Measurements from ENCODE around the gene C10orf90. TPM values are rescaled to one million over a fixed set of nuclear protein-coding genes. Genes with fewer than 3 reads are reported as not detected.

C10orf90 gene
- total and polyA plus RNA-seq, 2 of the 8 experiments (the other 6 are each of a cell fraction or from before 2014, with no cell fraction given) = 0.21 TPM; not detected in 1

DNA sequence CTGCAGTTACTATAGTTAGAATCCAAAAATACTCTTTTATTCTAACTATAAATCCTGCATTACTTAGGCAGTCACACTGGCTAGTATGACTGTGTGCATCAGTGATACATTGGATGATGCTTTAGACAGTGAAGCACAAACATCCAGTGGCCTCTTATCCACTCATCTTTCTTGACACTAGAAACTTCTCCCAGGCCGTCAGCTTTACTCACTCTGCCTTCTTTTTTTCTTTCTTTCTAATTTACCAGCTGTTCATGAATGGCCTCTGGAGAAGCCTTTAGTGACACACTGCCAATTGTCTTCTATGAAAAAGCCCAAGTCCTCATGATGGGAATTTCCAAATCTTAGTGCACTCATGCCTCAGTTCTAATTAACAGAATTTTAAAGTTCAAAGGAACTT is 26.2 kb upstream of the C10orf90 start:
- H3K23me2 ChIP-seq (ENCODE audit: low read depth, low read length) = no peaks in the 10 kb centered on the region
- H4K20me1 ChIP-seq (replicated peaks in 1 of 2; ENCODE audit: control insufficient read depth in 1 of 2, insufficient read depth in 2 of 2, low read length in 2 of 2) = no peaks in the 10 kb centered on the region
- no peaks in the 10 kb centered on the region for H3K79me1 ChIP-seq (ENCODE audit: low read depth, low read length)
- no peak overlapping the region for H3K56ac ChIP-seq (replicated peaks; ENCODE audit: insufficient read length, low read depth, low read length)
- H3K9me3 ChIP-seq (ENCODE audit: insufficient read depth in 2 of 2, low read depth in 1 of 2, low read length in 1 of 2) = peaks cover 0 to 2% of the 10 kb centered on the region in 2 experiments; a peak in 2 of 4 replicates
- H2BK12ac ChIP-seq (ENCODE audit: low read depth, low read length) = no peak overlapping the region
- H3K36me3 ChIP-seq (ENCODE audit: control insufficient read depth in 2 of 4, insufficient read depth in 4 of 4, low read length in 3 of 4) = no peaks in the 10 kb centered on the region
- no peak overlapping the region for H3K23ac ChIP-seq (ENCODE audit: insufficient read length)
- H2AFZ ChIP-seq (ENCODE audit: low read length) = no peak overlapping the region
- no peaks in the 10 kb centered on the region for H3K27me3 ChIP-seq (replicated peaks in 1 of 4; ENCODE audit: control insufficient read depth in 3 of 4, extremely low read depth in 1 of 4, insufficient read depth in 3 of 4, low read length in 3 of 4)
- H4K5ac ChIP-seq (ENCODE audit: insufficient read length, low read depth, low read length) = no peak overlapping the region
- no peak overlapping the region for H3K18ac ChIP-seq (ENCODE audit: extremely low read depth, low read length)
- DNase-seq (ENCODE audit: low read depth in 1 of 2, low spot score in 2 of 2) (no peak), FAIRE-seq (no peak)
- no peak overlapping the region for H3K9ac ChIP-seq (replicated peaks in 1 of 4; ENCODE audit: extremely low read depth in 1 of 4, low read depth in 3 of 4, low read length in 3 of 4)
- no peak overlapping the region for H2BK20ac ChIP-seq (ENCODE audit: low read length)
- no peak overlapping the region for H3K4me3 ChIP-seq (ENCODE audit: extremely low read depth in 1 of 4, insufficient read depth in 2 of 4, low read depth in 3 of 4, low read length in 4 of 4)
- H4K91ac ChIP-seq (replicated peaks; ENCODE audit: insufficient read length, low read length) = no peak overlapping the region
- ChIA-PET POLR2A (ENCODE audit: partially characterized antibody) (no interaction called here), CTCF (ENCODE audit: partially characterized antibody) (no interaction called here)
- no peak overlapping the region for H3K14ac ChIP-seq (ENCODE audit: insufficient read length)
- H3K4ac ChIP-seq (replicated peaks; ENCODE audit: insufficient read length, low read depth, low read length) = no peak overlapping the region
- no peak overlapping the region for H2BK120ac ChIP-seq (replicated peaks; ENCODE audit: low read depth, low read length)
- no peaks in the 10 kb centered on the region; a peak in 1 of 7 replicates for H3K4me1 ChIP-seq (replicated peaks in 1 of 4; ENCODE audit: control insufficient read depth in 3 of 4, insufficient read depth in 4 of 4, low read length in 3 of 4)
- H2BK5ac ChIP-seq (ENCODE audit: low read depth, low read length) = no peak overlapping the region
- WGBS, 2 experiments (ENCODE audit: extremely low coverage in 1 of 2, insufficient coverage in 1 of 2, insufficient read length in 1 of 2, insufficient replicate concordance in 2 of 2, low coverage in 1 of 2, low lambda C conversion rate in 2 of 2, missing lambda C conversion rate in 1 of 2) = 69% methylated on average over 1 of the region's 1 CpG; no CpG with 5 or more reads in 1 of the 2 experiments
- H2BK15ac ChIP-seq (ENCODE audit: low read length) = no peak overlapping the region
- H3K27ac ChIP-seq (ENCODE audit: low read depth, low read length) = no peak overlapping the region
- H3K4me2 ChIP-seq (ENCODE audit: insufficient read depth in 1 of 2, low read depth in 2 of 2, low read length in 2 of 2) = no peak overlapping the region
- H2AK5ac ChIP-seq (ENCODE audit: low read depth, low read length) = no peak overlapping the region
- H4K8ac ChIP-seq (ENCODE audit: extremely low read depth, insufficient read depth, low read length) = no peak overlapping the region
- H3K79me2 ChIP-seq (ENCODE audit: control insufficient read depth in 1 of 2, insufficient read depth in 2 of 2, low read length in 2 of 2) = no peaks in the 10 kb centered on the region
- TF ChIP-seq POLR2AphosphoS5 (IDR thresholded peaks at IDR 0.05; ENCODE audit: low read depth, low read length) = no peak
- TF ChIP-seq, protein P1, sequence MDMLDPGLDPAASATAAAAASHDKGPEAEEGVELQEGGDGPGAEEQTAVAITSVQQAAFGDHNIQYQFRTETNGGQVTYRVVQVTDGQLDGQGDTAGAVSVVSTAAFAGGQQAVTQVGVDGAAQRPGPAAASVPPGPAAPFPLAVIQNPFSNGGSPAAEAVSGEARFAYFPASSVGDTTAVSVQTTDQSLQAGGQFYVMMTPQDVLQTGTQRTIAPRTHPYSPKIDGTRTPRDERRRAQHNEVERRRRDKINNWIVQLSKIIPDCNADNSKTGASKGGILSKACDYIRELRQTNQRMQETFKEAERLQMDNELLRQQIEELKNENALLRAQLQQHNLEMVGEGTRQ (IDR thresholded peaks at IDR 0.05; ENCODE audit: low read length) = no peak

Data from H1 (cell line).